GM12865 (cell line): Measurements from ENCODE around the gene FBXO24.

Experiments used
- DNase-seq: peaks from one replicate; pipeline ENCODE4 v3.0.0; 2010; ENCODE audit warnings: low read depth
- H3K4me3 ChIP-seq: 2 replicates; pipeline ENCODE4 v1.5.1; 2011; ENCODE audit warnings: mild to moderate bottlenecking, low read depth, low read length, control low read depth
- CTCF ChIP-seq: IDR thresholded peaks from 2 replicates; pipeline ENCODE4 v1.5.1; 2011; ENCODE audit warnings: low read length, control low read depth, low read depth, inconsistent platforms; ENCODE audit not compliant: insufficient read depth; ENCODE audit errors: missing control alignments

Gene FBXO24

GRCh38 chr7:100626055-100626454 is 39.9 kb downstream of the FBXO24 start:
- no peak for DNase-seq
- TF ChIP-seq CTCF: no peak
- peak overlapping the region; percentile 53; the same call in 1 of the 2 replicates for H3K4me3 ChIP-seq

DNA sequence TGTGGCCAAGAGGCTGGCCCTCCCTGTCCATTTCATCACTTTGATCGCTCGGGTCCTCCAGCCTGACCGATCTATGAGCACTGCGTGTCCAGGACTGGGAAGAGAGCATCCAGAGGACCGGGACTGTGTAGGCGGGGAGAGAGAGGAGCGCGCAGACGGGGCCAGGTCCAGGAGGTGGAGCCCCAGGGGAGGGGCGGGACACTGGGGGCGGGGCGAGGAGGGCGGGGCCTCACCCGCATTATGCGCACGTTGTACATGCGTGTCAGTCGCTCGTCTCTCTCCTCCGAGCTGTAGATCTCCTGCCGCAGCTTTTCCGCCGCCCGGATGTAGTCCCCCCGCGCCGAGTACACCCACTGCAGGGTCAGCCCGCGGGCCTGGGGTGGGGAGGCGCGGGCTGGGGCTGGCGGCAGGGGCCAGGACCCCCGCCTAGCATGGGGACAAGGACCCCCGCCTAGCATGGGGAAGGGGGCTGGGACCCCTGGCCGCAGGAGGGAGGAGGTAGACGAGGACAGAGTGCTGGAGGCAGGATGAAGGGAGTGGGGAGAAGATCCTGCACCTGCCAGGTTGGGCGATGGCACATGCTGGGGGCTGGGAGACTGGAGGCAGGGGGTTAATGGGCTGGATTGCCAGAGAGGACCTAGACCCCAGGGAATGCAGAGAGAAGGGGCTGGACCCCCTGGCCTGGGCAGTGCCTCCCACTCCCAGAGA is 40.6 kb downstream of the FBXO24 start:
- DNase-seq: peak; percentile 89
- no peak for TF ChIP-seq CTCF
- H3K4me3 ChIP-seq: peak overlapping the region; percentile 53

- peak overlapping the region; percentile 53 for H3K4me3 ChIP-seq
- TF ChIP-seq CTCF: no peak
- DNase-seq: no peak
Measured at GRCh38 chr7:100627238-100627549, 41.1 kb downstream of the FBXO24 start.

- DNase-seq: peak; percentile 71
- no peak overlapping the region for H3K4me3 ChIP-seq
- TF ChIP-seq CTCF: peak; percentile 61
Measured at GRCh38 chr7:100629117-100629716, 43.1 kb downstream of the FBXO24 start.

DNA sequence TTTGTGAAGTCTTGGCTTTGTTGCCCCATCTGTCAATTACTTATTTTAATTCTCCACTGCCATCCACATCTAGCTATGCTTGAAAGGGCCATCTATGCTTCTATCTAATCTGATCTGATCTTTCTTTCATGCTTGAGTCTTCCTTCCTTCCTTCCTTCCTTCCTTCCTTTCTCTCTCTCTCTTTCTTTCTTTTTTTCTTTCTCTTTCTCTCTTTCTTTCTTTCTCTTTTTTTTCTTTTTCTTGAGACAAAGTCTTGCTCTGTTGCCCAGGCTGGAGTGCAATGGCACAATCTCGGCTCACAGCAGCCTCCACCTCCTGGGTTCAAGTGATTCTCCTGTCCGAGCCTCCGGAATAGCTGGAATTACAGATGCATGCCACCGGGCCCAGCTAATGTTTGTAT is 43.9 kb downstream of the FBXO24 start:
- no peak for DNase-seq
- H3K4me3 ChIP-seq: no peak overlapping the region
- TF ChIP-seq CTCF: no peak

GRCh38 chr7:100632951-100633717 is 47.0 kb downstream of the FBXO24 start:
- peak; percentile 87 for DNase-seq
- H3K4me3 ChIP-seq: peak overlapping the region; percentile 99
- peak; percentile 63 for TF ChIP-seq CTCF
